ENCODE measurements around the gene STPG4. TPM values are rescaled to one million over a fixed set of nuclear protein-coding genes. Genes with fewer than 3 reads are reported as not detected.

The STPG4 gene
- total RNA-seq, 1 experiment from 2014 or later = 0.13 TPM

- Histone ChIP-seq H3K27me3 (ENCODE audit: insufficient read depth, low read length) (no peaks in the 10 kb centered on the region), H3K79me1 (ENCODE audit: insufficient read depth, low read depth, low read length, poor library complexity, severe bottlenecking) (no peaks in the 10 kb centered on the region), H3K79me2 (ENCODE audit: insufficient read depth, low read length) (no peaks in the 10 kb centered on the region), H2BK15ac (ENCODE audit: low read depth, low read length) (no peak overlapping the region), H3K4me2 (ENCODE audit: insufficient read depth, insufficient read length, low read length) (no peak overlapping the region), H2AFZ (ENCODE audit: low read length) (no peak overlapping the region), H3K23me2 (ENCODE audit: insufficient read length, low read depth, low read length, poor library complexity, severe bottlenecking) (no peaks in the 10 kb centered on the region), H4K20me1 (ENCODE audit: control insufficient read depth, insufficient read depth, insufficient read length) (no peaks in the 10 kb centered on the region), H2BK20ac (ENCODE audit: low read depth, low read length, poor library complexity, severe bottlenecking) (no peak overlapping the region), H3T11ph (ENCODE audit: low read length) (no peak overlapping the region), H4K5ac (ENCODE audit: insufficient read length, low read depth, low read length) (no peak overlapping the region), H2BK12ac (ENCODE audit: insufficient read length, low read depth, low read length) (no peak overlapping the region), H3K27ac (ENCODE audit: insufficient read length, low read depth, low read length) (no peak overlapping the region), H3K4ac (ENCODE audit: low read depth, low read length) (no peak overlapping the region), H4K91ac (ENCODE audit: insufficient read length, low read depth, low read length) (no peak overlapping the region), H2AK5ac (ENCODE audit: insufficient read length, low read length) (no peak overlapping the region), H3K14ac (ENCODE audit: insufficient read depth, low read length) (no peak overlapping the region), H4K8ac (replicated peaks; ENCODE audit: insufficient read length, low read depth, low read length) (no peak overlapping the region), H3K23ac (ENCODE audit: insufficient read length, low read depth, low read length) (no peak overlapping the region), H2BK5ac (ENCODE audit: insufficient read length, low read length) (no peak overlapping the region), H3K56ac (ENCODE audit: insufficient read length, low read depth, low read length) (no peak overlapping the region), H3K4me1 (ENCODE audit: insufficient read depth, low read length) (peaks cover 11% of the 10 kb centered on the region; the same call in 1 of the 2 replicates), H3K9ac (ENCODE audit: extremely low read depth, insufficient read length, low read length) (no peak overlapping the region), H2BK120ac (ENCODE audit: low read depth, low read length, poor library complexity, severe bottlenecking) (no peak overlapping the region), H3K18ac (ENCODE audit: insufficient read length, low read depth, low read length) (no peak overlapping the region), H3K9me3 (ENCODE audit: control insufficient read depth, low read depth, low read length) (no peaks in the 10 kb centered on the region)
- Mint-ChIP-seq H3K4me1 (peaks cover 37 to 48% of the 10 kb centered on the region in 2 experiments), H3K27me3 (ENCODE audit: low read depth) (no peaks in the 10 kb centered on the region), H3K4me3 (no peak overlapping the region), H3K9me3 (no peaks in the 10 kb centered on the region), H3K27ac (no peak overlapping the region; a peak in 1 of 7 replicates), H3K36me3 (ENCODE audit: insufficient read depth in 1 of 3, low read depth in 3 of 3) (no peaks in the 10 kb centered on the region; a peak in 2 of 7 replicates)
- TF ChIP-seq, protein P1, sequence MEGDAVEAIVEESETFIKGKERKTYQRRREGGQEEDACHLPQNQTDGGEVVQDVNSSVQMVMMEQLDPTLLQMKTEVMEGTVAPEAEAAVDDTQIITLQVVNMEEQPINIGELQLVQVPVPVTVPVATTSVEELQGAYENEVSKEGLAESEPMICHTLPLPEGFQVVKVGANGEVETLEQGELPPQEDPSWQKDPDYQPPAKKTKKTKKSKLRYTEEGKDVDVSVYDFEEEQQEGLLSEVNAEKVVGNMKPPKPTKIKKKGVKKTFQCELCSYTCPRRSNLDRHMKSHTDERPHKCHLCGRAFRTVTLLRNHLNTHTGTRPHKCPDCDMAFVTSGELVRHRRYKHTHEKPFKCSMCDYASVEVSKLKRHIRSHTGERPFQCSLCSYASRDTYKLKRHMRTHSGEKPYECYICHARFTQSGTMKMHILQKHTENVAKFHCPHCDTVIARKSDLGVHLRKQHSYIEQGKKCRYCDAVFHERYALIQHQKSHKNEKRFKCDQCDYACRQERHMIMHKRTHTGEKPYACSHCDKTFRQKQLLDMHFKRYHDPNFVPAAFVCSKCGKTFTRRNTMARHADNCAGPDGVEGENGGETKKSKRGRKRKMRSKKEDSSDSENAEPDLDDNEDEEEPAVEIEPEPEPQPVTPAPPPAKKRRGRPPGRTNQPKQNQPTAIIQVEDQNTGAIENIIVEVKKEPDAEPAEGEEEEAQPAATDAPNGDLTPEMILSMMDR (conservative IDR thresholded peaks at IDR 0.05) = no peak
- DNase-seq = no peak
- WGBS (ENCODE audit: extremely low coverage, insufficient read length, low lambda C conversion rate) = no CpG with 5 or more reads among the region's 9 CpGs
These were observed 116.2 kb downstream of the STPG4 start for GRCh38 chr2:47038656-47039488.
